ENCODE results near the gene MAEA. TPM values are rescaled to one million over a fixed set of nuclear protein-coding genes. Genes with fewer than 3 reads are reported as not detected.

The MAEA gene
- total and polyA plus RNA-seq, 9 of the 15 experiments (the other 6 are each of a cell fraction or from before 2014, with no cell fraction given), result 2.1 to 86.5 (median 45.0) TPM

GRCh38 chr4:1289207-1290164 lies at the start of gene MAEA (continued):
- TF ChIP-seq GMEB1 (CRISPR knock-in tag; IDR thresholded peaks at IDR 0.05), result peak; percentile 82
- TF ChIP-seq MYC (IDR thresholded peaks at IDR 0.05; ENCODE audit: low read depth, low read length), result peak; percentile 82; the same call in 1 of the 2 replicates
- no peak for TF ChIP-seq MYC (CRISPR knock-in tag; IDR thresholded peaks at IDR 0.05; ENCODE audit: borderline replicate concordance, low read depth)
- TF ChIP-seq ZFX (CRISPR knock-in tag; IDR thresholded peaks at IDR 0.05), result peak; percentile 91
- peak; percentile 82 for TF ChIP-seq ZNF143 (CRISPR knock-in tag; IDR thresholded peaks at IDR 0.05)
- no peak for TF ChIP-seq TAL1 (IDR thresholded peaks at IDR 0.05)
- 0 out of 2 replicates have a peak, but pooled peaks have one; percentile 8 for TF ChIP-seq STAT6 (CRISPR knock-in tag; IDR thresholded peaks at IDR 0.05)
- peak; percentile 42; the same call in 1 of the 2 replicates for TF ChIP-seq CREB3L1 (IDR thresholded peaks at IDR 0.05; ENCODE audit: borderline replicate concordance, low read depth)
- peak in 1 of 2 experiments; percentile 48; a peak in 1 of 4 replicates for TF ChIP-seq RCOR1 (IDR thresholded peaks at IDR 0.05; ENCODE audit: borderline replicate concordance in 1 of 2, low read depth in 2 of 2, low read length in 2 of 2)
- TF ChIP-seq NRF1 (conservative IDR thresholded peaks at IDR 0.05 in 1 of 2, IDR thresholded peaks at IDR 0.05 in 1 of 2), result peak; percentile 81 to 85
- peak; percentile 33; the same call in 1 of the 2 replicates for TF ChIP-seq HLTF (IDR thresholded peaks at IDR 0.05)
- peak; percentile 47 for TF ChIP-seq PKNOX1 (IDR thresholded peaks at IDR 0.05)
- 0 out of 2 replicates have a peak, but pooled peaks have one; percentile 32 for TF ChIP-seq THAP7 (CRISPR knock-in tag; IDR thresholded peaks at IDR 0.05)
- TF ChIP-seq ZNF766 (CRISPR knock-in tag; conservative IDR thresholded peaks at IDR 0.05), result no peak
